Stomach (tissue), 9 donors: ENCODE results near the gene ZNF175. TPM values are rescaled to one million over a fixed set of nuclear protein-coding genes. Genes with fewer than 3 reads are reported as not detected.

Experiments
- DNase-seq, 2 donors: peaks; one replicate each; pipeline versions ENCODE4 v3.0.0 to v3.0.0-alpha.2; 2013 to 2019
- H3K27ac ChIP-seq, 5 donors: fragments of 200-600 bp in 4 of 5; sonication (generic) in 4 of 5; one replicate each; pipeline ENCODE4 v1.5.1; 2013 to 2019; ENCODE audit warnings: mild to moderate bottlenecking in 1 of 5, moderate library complexity in 1 of 5
- H3K27me3 ChIP-seq, 3 donors: fragments of 200-600 bp; sonication (generic); one replicate each; pipeline ENCODE4 v1.5.1; 2017 to 2019; ENCODE audit warnings: mixed run types in 1 of 3
- H3K36me3 ChIP-seq, 4 donors: fragments of 200-600 bp; sonication (generic); 1 replicate in 3 of 4; 2 replicates in 1 of 4; pipeline ENCODE4 v1.5.1; 2016 to 2019
- H3K4me1 ChIP-seq, 4 donors: fragments of 200-600 bp; sonication (generic); one replicate each; pipeline ENCODE4 v1.5.1; 2016 to 2019
- H3K4me3 ChIP-seq, 4 donors: fragments of 200-600 bp; sonication (generic) in 3 of 4; one replicate each; pipeline ENCODE4 v1.5.1; 2016 to 2019; ENCODE audit warnings: mild to moderate bottlenecking in 1 of 4
- H3K9me3 ChIP-seq, 4 donors: fragments of 200-600 bp; sonication (generic); one replicate each; pipeline ENCODE4 v1.5.1; 2016 to 2019
- EP300 ChIP-seq: sonication (generic); formaldehyde crosslinking; IDR thresholded peaks from one replicate; pipeline ENCODE4 v1.6.1; 2017; ENCODE audit warnings: antibody characterized with exemption
- POLR2A ChIP-seq, 4 donors: fragments of 450-650 bp; IDR thresholded peaks; one replicate each; pipeline ENCODE4 v1.6.1; 2016; ENCODE audit warnings: antibody characterized with exemption in 4 of 4, control low read depth in 2 of 4, mild to moderate bottlenecking in 1 of 4, moderate library complexity in 1 of 4
- POLR2AphosphoS5 ChIP-seq, 3 donors: sonication (generic); formaldehyde crosslinking; IDR thresholded peaks; one replicate each; pipeline ENCODE4 v1.6.1; 2016; ENCODE audit warnings: antibody characterized with exemption in 3 of 3
- WGBS, 5 donors: extraction: QIAGEN DNeasy Blood & Tissue Kit in 3 of 5; methylation state at CpG; one replicate each; pipeline versions ENCODE4 v1.1.5 to v1.1.7; 2013 to 2018; 5-methylcytosine and 5-hydroxymethylcytosine counted together
- intact Hi-C: fragments of 100-400 bp; cut with DNase I; formaldehyde crosslinking; loops from one replicate; pipeline ENCODE4 v1.15.1; 2023; ENCODE audit warnings: low total_unique reads
- polyA plus RNA-seq, 3 donors: library from polyadenylated mRNA; stranded (reverse); fragments of 200-250 nt; gene quantifications; one replicate each; pipeline ENCODE4 v1.2.3, GENCODE V29; 2013
- total RNA-seq, 5 donors: library from RNA; depleted of rRNA; stranded (reverse); fragments of >200 nt; gene quantifications; one replicate each; pipeline versions ENCODE4 v1.1.0 to v1.2.3, GENCODE V29; 2014 to 2016
- TF ChIP-seq, protein P1 (sequence below), 7 experiments: fragments of 450-650 bp in 4 of 7; fragments of 200-600 bp in 3 of 7; sonication (generic) in 3 of 7; IDR thresholded peaks; one replicate each; pipeline ENCODE4 v1.5.1; 2016 to 2019; ENCODE audit warnings: antibody characterized with exemption in 7 of 7, control low read depth in 2 of 7, mild to moderate bottlenecking in 1 of 7
- donor health status: healthy with polysubstance abuse.
- donor health status: Bipolar disorder and iron deficiency.
- donor health status: healthy.

Gene ZNF175
- total and polyA plus RNA-seq, 8 donors, result 1.2 to 12.9 (median 3.9) TPM

DNA sequence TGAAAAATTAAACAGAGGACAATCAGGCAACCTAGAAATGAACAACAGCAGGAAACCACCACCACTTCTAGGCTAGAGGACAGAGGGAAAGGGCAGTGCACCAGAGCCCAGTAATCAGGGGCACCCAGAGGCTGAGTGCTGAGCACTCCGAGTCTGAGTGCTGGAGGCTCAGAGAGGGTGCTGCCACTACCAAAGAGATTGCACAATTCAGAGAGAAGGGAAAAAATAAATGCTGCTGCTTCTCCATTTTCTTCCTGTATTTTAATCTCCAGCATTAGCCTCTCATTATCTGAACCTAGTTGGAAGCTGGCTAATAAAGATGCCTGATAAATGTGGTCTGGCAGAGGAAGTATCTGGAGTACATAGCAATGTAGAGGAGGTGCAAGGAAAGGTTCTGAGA lies 11.8 kb upstream of the ZNF175 start:
- Histone ChIP-seq H3K36me3 (no peaks in the 10 kb centered on the region), H3K27ac (no peak overlapping the region), H3K27me3 (peaks cover 0 to 75% (median 6%) of the 10 kb centered on the region in 3 donors), H3K4me3 (no peak overlapping the region), H3K9me3 (no peaks in the 10 kb centered on the region), H3K4me1 (no peaks in the 10 kb centered on the region)
- WGBS, 5 donors, result 33 to 81% (median 65%) methylated on average over 1 of the region's 1 CpG
- DNase-seq, result no peak
- TF ChIP-seq, protein P1, sequence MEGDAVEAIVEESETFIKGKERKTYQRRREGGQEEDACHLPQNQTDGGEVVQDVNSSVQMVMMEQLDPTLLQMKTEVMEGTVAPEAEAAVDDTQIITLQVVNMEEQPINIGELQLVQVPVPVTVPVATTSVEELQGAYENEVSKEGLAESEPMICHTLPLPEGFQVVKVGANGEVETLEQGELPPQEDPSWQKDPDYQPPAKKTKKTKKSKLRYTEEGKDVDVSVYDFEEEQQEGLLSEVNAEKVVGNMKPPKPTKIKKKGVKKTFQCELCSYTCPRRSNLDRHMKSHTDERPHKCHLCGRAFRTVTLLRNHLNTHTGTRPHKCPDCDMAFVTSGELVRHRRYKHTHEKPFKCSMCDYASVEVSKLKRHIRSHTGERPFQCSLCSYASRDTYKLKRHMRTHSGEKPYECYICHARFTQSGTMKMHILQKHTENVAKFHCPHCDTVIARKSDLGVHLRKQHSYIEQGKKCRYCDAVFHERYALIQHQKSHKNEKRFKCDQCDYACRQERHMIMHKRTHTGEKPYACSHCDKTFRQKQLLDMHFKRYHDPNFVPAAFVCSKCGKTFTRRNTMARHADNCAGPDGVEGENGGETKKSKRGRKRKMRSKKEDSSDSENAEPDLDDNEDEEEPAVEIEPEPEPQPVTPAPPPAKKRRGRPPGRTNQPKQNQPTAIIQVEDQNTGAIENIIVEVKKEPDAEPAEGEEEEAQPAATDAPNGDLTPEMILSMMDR (IDR thresholded peaks at IDR 0.05), result no peak
- TF ChIP-seq POLR2AphosphoS5 (IDR thresholded peaks at IDR 0.05) (no peak), POLR2A (IDR thresholded peaks at IDR 0.05) (no peak), EP300 (no peak)
- intact Hi-C loops, result no loop called here

- no peak for TF ChIP-seq POLR2AphosphoS5 (IDR thresholded peaks at IDR 0.05)
- no peak for TF ChIP-seq EP300
- TF ChIP-seq POLR2A (IDR thresholded peaks at IDR 0.05), result no peak
- TF ChIP-seq, protein P1 (IDR thresholded peaks at IDR 0.05), result no peak
- DNase-seq, result no peak
- H3K27me3 ChIP-seq, result peaks cover 0 to 77% (median 9%) of the 10 kb centered on the region in 3 donors
- H3K4me1 ChIP-seq, result no peaks in the 10 kb centered on the region
- H3K4me3 ChIP-seq, result no peak overlapping the region
- intact Hi-C loops, result no loop called here
- no peaks in the 10 kb centered on the region for H3K9me3 ChIP-seq
- no peak overlapping the region for H3K27ac ChIP-seq
- no peaks in the 10 kb centered on the region for H3K36me3 ChIP-seq
- WGBS, 5 donors, result 21 to 39% (median 24%) methylated on average over 4 of the region's 4 CpGs
Measured at GRCh38 chr19:51560339-51560738, 10.7 kb upstream of the ZNF175 start.

DNA sequence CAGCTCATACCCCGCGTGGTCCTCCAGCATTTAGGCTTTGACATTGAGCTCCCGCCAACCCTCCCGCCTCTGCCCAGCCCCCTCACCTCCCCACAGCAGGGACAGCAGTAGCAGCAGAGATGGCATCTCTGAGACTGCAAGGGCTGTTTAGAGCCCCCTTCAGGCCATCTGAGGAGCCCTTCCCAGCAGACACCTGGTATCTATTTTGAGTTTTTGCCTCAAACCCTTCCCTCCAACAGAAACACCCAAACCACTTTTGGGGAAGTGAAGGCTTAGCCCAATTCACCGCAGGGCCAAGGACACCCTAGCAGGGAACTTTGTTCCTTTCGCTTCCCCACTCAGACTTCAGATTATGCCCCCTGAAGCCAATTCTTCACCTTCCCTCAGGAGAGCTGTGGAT lies 6.3 kb upstream of the ZNF175 start:
- WGBS, 5 donors, result 26 to 44% (median 38%) methylated on average over 6 of the region's 6 CpGs
- Histone ChIP-seq H3K27ac (no peak overlapping the region), H3K36me3 (no peaks in the 10 kb centered on the region), H3K4me3 (no peak overlapping the region), H3K9me3 (no peaks in the 10 kb centered on the region), H3K4me1 (no peaks in the 10 kb centered on the region), H3K27me3 (peaks cover 0 to 61% (median 12%) of the 10 kb centered on the region in 3 donors)
- DNase-seq, result no peak
- intact Hi-C loops, result no loop called here
- TF ChIP-seq EP300 (no peak), POLR2A (IDR thresholded peaks at IDR 0.05) (no peak), POLR2AphosphoS5 (IDR thresholded peaks at IDR 0.05) (no peak)
- TF ChIP-seq, protein P1 (IDR thresholded peaks at IDR 0.05), result no peak

DNA sequence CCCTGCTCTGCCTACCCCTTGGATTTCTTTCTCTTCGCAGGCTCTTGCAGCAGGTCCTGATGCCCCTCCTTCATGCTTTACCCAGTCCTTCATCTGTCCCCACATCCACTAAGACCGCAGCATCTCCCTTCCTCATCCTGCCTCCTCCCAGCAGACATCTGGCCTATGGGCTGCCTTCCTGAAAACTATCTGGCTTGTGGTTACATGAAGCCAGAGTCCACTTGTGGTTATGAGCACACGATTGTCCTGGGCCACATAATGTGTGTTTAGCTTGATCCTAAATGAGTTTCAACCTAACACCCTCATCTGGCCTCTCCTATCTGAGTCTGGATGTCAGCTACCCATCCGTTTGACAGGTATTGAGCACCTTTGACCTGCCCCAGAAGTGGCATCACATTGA lies 5.5 kb upstream of the ZNF175 start:
- no peaks in the 10 kb centered on the region for H3K36me3 ChIP-seq
- no peak for DNase-seq
- peaks cover 0 to 2% (median 0%) of the 10 kb centered on the region in 4 donors for H3K4me1 ChIP-seq
- WGBS, 5 donors, result 59 to 68% (median 66%) methylated on average over 4 of the region's 4 CpGs
- H3K27ac ChIP-seq, result no peak overlapping the region
- TF ChIP-seq, protein P1 (IDR thresholded peaks at IDR 0.05), result no peak
- no peak for TF ChIP-seq POLR2AphosphoS5 (IDR thresholded peaks at IDR 0.05)
- no peak for TF ChIP-seq POLR2A (IDR thresholded peaks at IDR 0.05)
- TF ChIP-seq EP300, result no peak
- intact Hi-C loops, result no loop called here
- peaks cover 0 to 53% (median 7%) of the 10 kb centered on the region in 3 donors for H3K27me3 ChIP-seq
- no peak overlapping the region for H3K4me3 ChIP-seq
- no peaks in the 10 kb centered on the region for H3K9me3 ChIP-seq
